ENCODE data around the gene ABLIM2. TPM values are rescaled to one million over a fixed set of nuclear protein-coding genes. Genes with fewer than 3 reads are reported as not detected.
A peak's percentile ranks its signal among the peaks of the same experiment; 100 is the strongest.

Gene ABLIM2
- total and polyA plus RNA-seq, 10 of the 15 experiments (the other 5 are each of a cell fraction or from before 2014, with no cell fraction given) = 0.03 to 0.15 (median 0.05) TPM; not detected in 7

DNA sequence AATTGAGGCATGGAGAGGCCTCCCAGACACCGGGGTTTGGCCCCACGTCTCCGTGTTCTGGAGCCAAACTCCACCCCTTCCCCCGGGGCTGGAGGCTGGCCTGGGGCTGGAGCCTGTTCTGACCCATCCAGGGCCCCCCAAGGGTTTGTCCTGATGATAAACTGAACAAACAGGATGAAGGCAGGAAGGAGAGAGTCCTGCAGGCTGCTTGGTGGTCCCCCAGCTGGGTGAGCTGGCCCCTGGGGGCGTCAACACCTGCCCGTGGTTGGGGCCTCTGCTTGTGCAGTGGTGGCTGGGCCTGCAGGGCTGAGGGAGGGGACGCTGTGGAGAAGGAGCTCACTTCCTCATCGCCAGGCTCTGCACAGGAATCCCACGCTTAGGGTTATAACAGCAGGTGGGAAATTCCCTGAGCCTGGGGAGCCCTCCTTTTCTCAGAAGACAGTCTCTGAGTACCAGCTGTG, 42.7 kb upstream of the ABLIM2 start (continued):
- TF ChIP-seq POLR2AphosphoS2 (IDR thresholded peaks at IDR 0.05; ENCODE audit: low read depth, low read length) (no peak), STAT1 (conservative IDR thresholded peaks at IDR 0.05) (no peak), CHD4 (IDR thresholded peaks at IDR 0.05) (no peak), FOXM1 (IDR thresholded peaks at IDR 0.05; ENCODE audit: low read depth, low read length) (no peak), NFIC (IDR thresholded peaks at IDR 0.05; ENCODE audit: low read depth, low read length) (no peak), GATAD2B (conservative IDR thresholded peaks at IDR 0.05; ENCODE audit: low read depth) (peak; percentile 81)
- TF ChIP-seq, protein P1, sequence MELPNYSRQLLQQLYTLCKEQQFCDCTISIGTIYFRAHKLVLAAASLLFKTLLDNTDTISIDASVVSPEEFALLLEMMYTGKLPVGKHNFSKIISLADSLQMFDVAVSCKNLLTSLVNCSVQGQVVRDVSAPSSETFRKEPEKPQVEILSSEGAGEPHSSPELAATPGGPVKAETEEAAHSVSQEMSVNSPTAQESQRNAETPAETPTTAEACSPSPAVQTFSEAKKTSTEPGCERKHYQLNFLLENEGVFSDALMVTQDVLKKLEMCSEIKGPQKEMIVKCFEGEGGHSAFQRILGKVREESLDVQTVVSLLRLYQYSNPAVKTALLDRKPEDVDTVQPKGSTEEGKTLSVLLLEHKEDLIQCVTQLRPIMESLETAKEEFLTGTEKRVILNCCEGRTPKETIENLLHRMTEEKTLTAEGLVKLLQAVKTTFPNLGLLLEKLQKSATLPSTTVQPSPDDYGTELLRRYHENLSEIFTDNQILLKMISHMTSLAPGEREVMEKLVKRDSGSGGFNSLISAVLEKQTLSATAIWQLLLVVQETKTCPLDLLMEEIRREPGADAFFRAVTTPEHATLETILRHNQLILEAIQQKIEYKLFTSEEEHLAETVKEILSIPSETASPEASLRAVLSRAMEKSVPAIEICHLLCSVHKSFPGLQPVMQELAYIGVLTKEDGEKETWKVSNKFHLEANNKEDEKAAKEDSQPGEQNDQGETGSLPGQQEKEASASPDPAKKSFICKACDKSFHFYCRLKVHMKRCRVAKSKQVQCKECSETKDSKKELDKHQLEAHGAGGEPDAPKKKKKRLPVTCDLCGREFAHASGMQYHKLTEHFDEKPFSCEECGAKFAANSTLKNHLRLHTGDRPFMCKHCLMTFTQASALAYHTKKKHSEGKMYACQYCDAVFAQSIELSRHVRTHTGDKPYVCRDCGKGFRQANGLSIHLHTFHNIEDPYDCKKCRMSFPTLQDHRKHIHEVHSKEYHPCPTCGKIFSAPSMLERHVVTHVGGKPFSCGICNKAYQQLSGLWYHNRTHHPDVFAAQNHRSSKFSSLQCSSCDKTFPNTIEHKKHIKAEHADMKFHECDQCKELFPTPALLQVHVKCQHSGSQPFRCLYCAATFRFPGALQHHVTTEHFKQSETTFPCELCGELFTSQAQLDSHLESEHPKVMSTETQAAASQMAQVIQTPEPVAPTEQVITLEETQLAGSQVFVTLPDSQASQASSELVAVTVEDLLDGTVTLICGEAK (IDR thresholded peaks at IDR 0.05; ENCODE audit: borderline replicate concordance) = no peak
- TF ChIP-seq, protein P2, sequence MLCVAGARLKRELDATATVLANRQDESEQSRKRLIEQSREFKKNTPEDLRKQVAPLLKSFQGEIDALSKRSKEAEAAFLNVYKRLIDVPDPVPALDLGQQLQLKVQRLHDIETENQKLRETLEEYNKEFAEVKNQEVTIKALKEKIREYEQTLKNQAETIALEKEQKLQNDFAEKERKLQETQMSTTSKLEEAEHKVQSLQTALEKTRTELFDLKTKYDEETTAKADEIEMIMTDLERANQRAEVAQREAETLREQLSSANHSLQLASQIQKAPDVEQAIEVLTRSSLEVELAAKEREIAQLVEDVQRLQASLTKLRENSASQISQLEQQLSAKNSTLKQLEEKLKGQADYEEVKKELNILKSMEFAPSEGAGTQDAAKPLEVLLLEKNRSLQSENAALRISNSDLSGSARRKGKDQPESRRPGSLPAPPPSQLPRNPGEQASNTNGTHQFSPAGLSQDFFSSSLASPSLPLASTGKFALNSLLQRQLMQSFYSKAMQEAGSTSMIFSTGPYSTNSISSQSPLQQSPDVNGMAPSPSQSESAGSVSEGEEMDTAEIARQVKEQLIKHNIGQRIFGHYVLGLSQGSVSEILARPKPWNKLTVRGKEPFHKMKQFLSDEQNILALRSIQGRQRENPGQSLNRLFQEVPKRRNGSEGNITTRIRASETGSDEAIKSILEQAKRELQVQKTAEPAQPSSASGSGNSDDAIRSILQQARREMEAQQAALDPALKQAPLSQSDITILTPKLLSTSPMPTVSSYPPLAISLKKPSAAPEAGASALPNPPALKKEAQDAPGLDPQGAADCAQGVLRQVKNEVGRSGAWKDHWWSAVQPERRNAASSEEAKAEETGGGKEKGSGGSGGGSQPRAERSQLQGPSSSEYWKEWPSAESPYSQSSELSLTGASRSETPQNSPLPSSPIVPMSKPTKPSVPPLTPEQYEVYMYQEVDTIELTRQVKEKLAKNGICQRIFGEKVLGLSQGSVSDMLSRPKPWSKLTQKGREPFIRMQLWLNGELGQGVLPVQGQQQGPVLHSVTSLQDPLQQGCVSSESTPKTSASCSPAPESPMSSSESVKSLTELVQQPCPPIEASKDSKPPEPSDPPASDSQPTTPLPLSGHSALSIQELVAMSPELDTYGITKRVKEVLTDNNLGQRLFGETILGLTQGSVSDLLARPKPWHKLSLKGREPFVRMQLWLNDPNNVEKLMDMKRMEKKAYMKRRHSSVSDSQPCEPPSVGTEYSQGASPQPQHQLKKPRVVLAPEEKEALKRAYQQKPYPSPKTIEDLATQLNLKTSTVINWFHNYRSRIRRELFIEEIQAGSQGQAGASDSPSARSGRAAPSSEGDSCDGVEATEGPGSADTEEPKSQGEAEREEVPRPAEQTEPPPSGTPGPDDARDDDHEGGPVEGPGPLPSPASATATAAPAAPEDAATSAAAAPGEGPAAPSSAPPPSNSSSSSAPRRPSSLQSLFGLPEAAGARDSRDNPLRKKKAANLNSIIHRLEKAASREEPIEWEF (IDR thresholded peaks at IDR 0.05; ENCODE audit: insufficient replicate concordance, low read depth, low read length) = no peak
- TF ChIP-seq, protein P3, sequence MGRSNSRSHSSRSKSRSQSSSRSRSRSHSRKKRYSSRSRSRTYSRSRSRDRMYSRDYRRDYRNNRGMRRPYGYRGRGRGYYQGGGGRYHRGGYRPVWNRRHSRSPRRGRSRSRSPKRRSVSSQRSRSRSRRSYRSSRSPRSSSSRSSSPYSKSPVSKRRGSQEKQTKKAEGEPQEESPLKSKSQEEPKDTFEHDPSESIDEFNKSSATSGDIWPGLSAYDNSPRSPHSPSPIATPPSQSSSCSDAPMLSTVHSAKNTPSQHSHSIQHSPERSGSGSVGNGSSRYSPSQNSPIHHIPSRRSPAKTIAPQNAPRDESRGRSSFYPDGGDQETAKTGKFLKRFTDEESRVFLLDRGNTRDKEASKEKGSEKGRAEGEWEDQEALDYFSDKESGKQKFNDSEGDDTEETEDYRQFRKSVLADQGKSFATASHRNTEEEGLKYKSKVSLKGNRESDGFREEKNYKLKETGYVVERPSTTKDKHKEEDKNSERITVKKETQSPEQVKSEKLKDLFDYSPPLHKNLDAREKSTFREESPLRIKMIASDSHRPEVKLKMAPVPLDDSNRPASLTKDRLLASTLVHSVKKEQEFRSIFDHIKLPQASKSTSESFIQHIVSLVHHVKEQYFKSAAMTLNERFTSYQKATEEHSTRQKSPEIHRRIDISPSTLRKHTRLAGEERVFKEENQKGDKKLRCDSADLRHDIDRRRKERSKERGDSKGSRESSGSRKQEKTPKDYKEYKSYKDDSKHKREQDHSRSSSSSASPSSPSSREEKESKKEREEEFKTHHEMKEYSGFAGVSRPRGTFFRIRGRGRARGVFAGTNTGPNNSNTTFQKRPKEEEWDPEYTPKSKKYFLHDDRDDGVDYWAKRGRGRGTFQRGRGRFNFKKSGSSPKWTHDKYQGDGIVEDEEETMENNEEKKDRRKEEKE (IDR thresholded peaks at IDR 0.05) = no peak
- TF ChIP-seq, protein P4, sequence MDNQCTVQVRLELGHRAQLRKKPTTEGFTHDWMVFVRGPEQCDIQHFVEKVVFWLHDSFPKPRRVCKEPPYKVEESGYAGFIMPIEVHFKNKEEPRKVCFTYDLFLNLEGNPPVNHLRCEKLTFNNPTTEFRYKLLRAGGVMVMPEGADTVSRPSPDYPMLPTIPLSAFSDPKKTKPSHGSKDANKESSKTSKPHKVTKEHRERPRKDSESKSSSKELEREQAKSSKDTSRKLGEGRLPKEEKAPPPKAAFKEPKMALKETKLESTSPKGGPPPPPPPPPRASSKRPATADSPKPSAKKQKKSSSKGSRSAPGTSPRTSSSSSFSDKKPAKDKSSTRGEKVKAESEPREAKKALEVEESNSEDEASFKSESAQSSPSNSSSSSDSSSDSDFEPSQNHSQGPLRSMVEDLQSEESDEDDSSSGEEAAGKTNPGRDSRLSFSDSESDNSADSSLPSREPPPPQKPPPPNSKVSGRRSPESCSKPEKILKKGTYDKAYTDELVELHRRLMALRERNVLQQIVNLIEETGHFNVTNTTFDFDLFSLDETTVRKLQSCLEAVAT (IDR thresholded peaks at IDR 0.05) = no peak
- TF ChIP-seq, protein P5, sequence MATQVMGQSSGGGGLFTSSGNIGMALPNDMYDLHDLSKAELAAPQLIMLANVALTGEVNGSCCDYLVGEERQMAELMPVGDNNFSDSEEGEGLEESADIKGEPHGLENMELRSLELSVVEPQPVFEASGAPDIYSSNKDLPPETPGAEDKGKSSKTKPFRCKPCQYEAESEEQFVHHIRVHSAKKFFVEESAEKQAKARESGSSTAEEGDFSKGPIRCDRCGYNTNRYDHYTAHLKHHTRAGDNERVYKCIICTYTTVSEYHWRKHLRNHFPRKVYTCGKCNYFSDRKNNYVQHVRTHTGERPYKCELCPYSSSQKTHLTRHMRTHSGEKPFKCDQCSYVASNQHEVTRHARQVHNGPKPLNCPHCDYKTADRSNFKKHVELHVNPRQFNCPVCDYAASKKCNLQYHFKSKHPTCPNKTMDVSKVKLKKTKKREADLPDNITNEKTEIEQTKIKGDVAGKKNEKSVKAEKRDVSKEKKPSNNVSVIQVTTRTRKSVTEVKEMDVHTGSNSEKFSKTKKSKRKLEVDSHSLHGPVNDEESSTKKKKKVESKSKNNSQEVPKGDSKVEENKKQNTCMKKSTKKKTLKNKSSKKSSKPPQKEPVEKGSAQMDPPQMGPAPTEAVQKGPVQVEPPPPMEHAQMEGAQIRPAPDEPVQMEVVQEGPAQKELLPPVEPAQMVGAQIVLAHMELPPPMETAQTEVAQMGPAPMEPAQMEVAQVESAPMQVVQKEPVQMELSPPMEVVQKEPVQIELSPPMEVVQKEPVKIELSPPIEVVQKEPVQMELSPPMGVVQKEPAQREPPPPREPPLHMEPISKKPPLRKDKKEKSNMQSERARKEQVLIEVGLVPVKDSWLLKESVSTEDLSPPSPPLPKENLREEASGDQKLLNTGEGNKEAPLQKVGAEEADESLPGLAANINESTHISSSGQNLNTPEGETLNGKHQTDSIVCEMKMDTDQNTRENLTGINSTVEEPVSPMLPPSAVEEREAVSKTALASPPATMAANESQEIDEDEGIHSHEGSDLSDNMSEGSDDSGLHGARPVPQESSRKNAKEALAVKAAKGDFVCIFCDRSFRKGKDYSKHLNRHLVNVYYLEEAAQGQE (IDR thresholded peaks at IDR 0.05; ENCODE audit: low read depth, low read length) = no peak
